ENCODE results near the gene LINC01488. TPM values are rescaled to one million over a fixed set of nuclear protein-coding genes. Genes with fewer than 3 reads are reported as not detected.

The LINC01488 gene
- total RNA-seq, 2 experiments from 2014 or later, result not detected

DNA sequence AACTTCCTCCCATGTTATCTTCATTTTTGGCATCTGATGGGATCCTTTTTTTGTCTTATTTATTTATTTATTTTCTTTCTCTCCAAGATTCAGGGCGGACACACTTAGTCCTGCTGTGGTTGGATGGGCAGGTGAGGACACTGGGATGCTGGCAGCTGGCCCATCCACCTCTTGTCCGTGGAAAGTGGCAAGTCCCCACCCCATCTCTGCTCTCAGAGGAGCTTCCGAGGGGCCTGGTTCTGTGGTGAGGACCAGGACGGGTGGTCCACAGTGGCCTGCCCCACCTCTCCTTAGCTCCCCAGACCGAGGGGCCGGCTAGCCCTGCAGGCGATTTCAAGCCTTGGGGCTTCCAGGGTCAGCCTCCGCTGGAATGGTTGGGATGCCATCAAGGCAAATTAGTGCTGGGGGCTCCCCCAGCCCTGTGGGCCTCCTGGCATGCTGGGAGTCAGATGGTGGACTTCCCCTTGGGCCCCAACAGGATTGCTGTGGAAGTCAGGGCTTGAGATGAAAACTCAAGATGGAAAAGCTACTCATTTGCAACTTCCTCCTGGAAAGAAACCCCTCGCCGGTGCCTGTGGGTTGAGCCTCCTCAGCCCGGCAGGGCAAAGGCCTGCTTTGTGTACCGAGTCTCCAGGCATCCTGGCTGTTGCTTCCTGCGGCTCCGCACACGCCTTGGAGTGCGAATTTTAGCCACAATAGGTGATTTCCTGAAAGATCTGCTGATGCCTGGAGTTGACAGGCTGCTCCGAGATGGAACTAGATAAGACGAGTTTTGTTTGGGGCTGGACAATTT, 31.2 kb upstream of the LINC01488 start:
- Mint-ChIP-seq H3K4me1 (no peaks in the 10 kb centered on the region), H3K36me3 (ENCODE audit: low read depth) (no peaks in the 10 kb centered on the region), H3K27me3 (peaks cover 9% of the 10 kb centered on the region), H3K27ac (no peak overlapping the region), H3K4me3 (no peak overlapping the region), H3K9me3 (no peaks in the 10 kb centered on the region)
- ChIA-PET CTCF (interaction anchor here (0.6 kb wide), 1 partner anchor 420 kb away, joined by 3 read pairs; no protein-coding TSS in a partner anchor), POLR2A (no interaction called here)
- no peak for DNase-seq

- no peaks in the 10 kb centered on the region for H3K4me1 Mint-ChIP-seq
- no peaks in the 10 kb centered on the region for H3K9me3 Mint-ChIP-seq
- POLR2A ChIA-PET, result no interaction called here
- H3K4me3 Mint-ChIP-seq, result no peak overlapping the region
- H3K27me3 Mint-ChIP-seq, result peaks cover 9% of the 10 kb centered on the region
- H3K36me3 Mint-ChIP-seq (ENCODE audit: low read depth), result no peaks in the 10 kb centered on the region
- no peak for DNase-seq
- CTCF ChIA-PET, result no interaction called here
- H3K27ac Mint-ChIP-seq, result no peak overlapping the region
Observed at GRCh38 chr11:69450857-69451220, 30.6 kb upstream of the LINC01488 start.

DNA sequence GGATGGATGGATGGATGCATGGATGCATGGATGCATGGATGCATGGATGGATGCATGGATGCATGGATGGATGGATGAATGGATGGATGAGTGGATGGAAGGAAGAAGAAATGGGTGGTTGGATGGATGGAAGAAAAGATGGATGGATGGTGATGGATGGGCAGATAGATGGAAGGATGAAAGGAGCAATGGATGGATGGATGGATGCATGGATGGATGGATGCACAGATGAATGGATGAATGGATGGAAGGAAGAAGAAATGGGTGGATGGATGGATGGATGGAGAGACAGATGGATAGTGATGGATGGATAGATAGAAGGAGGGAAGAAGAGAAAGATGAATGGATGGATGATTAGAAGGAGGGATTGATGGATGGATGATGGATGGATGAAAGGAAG, 30.2 kb upstream of the LINC01488 start:
- DNase-seq, result no peak
- POLR2A ChIA-PET, result no interaction called here
- no peak overlapping the region for H3K27ac Mint-ChIP-seq
- no peaks in the 10 kb centered on the region for H3K4me1 Mint-ChIP-seq
- no peak overlapping the region for H3K4me3 Mint-ChIP-seq
- H3K9me3 Mint-ChIP-seq, result peaks cover 3% of the 10 kb centered on the region
- CTCF ChIA-PET, result no interaction called here
- peaks cover 9% of the 10 kb centered on the region for H3K27me3 Mint-ChIP-seq
- no peaks in the 10 kb centered on the region for H3K36me3 Mint-ChIP-seq (ENCODE audit: low read depth)

DNA sequence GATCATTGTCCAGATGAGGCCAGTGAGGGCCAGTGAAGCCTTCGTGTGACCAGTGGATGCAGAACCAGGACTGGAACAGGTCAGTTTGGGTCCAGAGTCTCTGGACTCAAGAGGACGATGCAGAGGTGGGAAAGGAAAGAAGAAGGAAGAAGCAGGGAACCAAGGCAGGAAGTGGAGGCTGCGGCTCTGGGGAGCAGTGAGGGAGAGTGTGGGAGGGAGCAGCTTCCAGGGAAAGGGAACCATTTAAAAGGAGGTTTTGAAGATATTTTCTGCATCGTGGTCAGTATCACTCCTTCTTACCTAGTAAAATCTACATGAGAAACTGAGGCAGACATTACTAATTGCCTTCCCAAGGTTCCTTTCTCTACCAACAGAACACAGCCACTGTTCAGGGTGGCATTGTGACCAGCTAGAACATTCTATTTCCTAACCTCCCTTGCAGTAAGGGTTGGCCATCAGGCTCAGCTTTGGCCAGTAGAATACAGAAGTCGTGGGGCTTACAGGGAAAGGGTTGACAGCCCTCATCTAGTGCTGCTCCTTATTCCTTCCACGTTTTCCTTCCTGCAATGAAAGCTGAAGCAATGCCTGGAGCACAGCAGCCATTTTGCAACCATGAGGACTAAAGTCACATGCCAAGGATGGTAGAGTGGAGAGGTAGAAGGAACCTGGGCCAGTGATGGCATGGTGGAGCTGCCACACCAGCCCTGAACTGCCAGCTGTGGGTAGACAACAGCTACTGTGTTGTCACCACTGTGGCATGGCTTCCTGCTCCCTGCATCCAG, 29.1 kb upstream of the LINC01488 start:
- Mint-ChIP-seq H3K4me1 (no peaks in the 10 kb centered on the region), H3K9me3 (peaks cover 7% of the 10 kb centered on the region), H3K4me3 (no peak overlapping the region), H3K36me3 (ENCODE audit: low read depth) (no peaks in the 10 kb centered on the region), H3K27ac (no peak overlapping the region), H3K27me3 (peaks cover 10% of the 10 kb centered on the region)
- no peak for DNase-seq
- ChIA-PET POLR2A (no interaction called here), CTCF (interaction anchor here (1.2 kb wide), 1 partner anchor 14 kb away, joined by 3 read pairs; no protein-coding TSS in a partner anchor)

DNA sequence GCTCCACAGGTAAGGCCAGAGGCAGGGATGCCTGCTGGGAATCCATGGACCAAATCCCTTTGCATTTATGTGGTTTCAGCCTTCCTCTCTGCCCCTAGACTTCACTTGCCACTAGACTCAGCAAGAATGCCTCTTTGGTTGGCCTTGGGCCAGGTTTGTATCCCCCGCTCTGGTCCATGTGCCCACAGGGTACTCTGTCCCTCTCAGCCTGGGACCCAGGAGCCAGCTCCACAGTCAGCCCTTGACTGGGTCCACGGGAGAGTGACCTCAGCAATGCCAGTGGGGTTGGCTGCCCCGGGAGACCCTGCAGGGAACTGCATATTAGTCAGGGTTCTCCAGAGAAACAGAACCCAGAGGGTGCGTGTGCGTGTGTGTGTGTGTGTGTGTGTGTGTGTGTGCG, 28.3 kb upstream of the LINC01488 start:
- Mint-ChIP-seq H3K27ac (no peak overlapping the region), H3K4me3 (no peak overlapping the region), H3K27me3 (peaks cover 14% of the 10 kb centered on the region), H3K9me3 (peaks cover 11% of the 10 kb centered on the region), H3K36me3 (ENCODE audit: low read depth) (no peaks in the 10 kb centered on the region), H3K4me1 (no peaks in the 10 kb centered on the region)
- CTCF ChIA-PET, result interaction anchor here (1.2 kb wide), 1 partner anchor 13 kb away, joined by 3 read pairs; no protein-coding TSS in a partner anchor
- POLR2A ChIA-PET, result no interaction called here
- DNase-seq, result no peak

DNA sequence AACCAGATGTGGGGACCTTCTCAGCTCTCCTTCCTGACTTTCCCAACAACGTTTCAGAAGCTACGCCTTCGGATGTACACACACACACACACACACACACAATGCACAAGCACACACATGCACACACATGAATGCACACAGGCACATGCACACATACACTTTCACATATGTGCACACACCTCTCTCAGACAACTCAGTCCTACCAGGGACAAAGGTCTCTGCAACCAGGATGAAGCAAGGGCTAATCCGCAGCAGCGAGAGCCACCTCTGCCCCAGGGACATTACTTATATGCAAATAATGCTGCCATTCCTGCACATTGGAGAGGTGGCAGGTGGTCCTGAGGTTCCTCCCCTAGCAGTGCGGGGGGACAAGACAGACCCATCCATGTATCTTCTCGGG, 27.4 kb upstream of the LINC01488 start:
- Mint-ChIP-seq H3K9me3 (peaks cover 11% of the 10 kb centered on the region), H3K27me3 (peaks cover 16% of the 10 kb centered on the region), H3K4me1 (no peaks in the 10 kb centered on the region), H3K36me3 (ENCODE audit: low read depth) (no peaks in the 10 kb centered on the region), H3K4me3 (no peak overlapping the region), H3K27ac (no peak overlapping the region)
- POLR2A ChIA-PET, result no interaction called here
- CTCF ChIA-PET, result no interaction called here
- DNase-seq, result no peak

GRCh38 chr11:69455969-69456368, 25.5 kb upstream of the LINC01488 start:
- DNase-seq, result no peak
- no peaks in the 10 kb centered on the region for H3K4me1 Mint-ChIP-seq
- no peak overlapping the region for H3K27ac Mint-ChIP-seq
- H3K4me3 Mint-ChIP-seq, result no peak overlapping the region
- H3K27me3 Mint-ChIP-seq, result peaks cover 22% of the 10 kb centered on the region
- peaks cover 18% of the 10 kb centered on the region for H3K9me3 Mint-ChIP-seq
- no peaks in the 10 kb centered on the region for H3K36me3 Mint-ChIP-seq (ENCODE audit: low read depth)
- CTCF ChIA-PET, result interaction anchor here (0.8 to 1.3 kb wide), 4 partner anchors 9 to 169 kb away, joined by 3 read pairs; no protein-coding TSS in a partner anchor
- POLR2A ChIA-PET, result no interaction called here

- H3K27me3 Mint-ChIP-seq, result peaks cover 25% of the 10 kb centered on the region
- POLR2A ChIA-PET, result no interaction called here
- CTCF ChIA-PET, result interaction anchor here (1.2 to 1.3 kb wide), 2 partner anchors 8 to 77 kb away, joined by 3 read pairs; no protein-coding TSS in a partner anchor
- no peaks in the 10 kb centered on the region for H3K4me1 Mint-ChIP-seq
- no peak overlapping the region for H3K4me3 Mint-ChIP-seq
- H3K36me3 Mint-ChIP-seq (ENCODE audit: low read depth), result peaks cover 2% of the 10 kb centered on the region
- H3K27ac Mint-ChIP-seq, result no peak overlapping the region
- DNase-seq, result no peak
- H3K9me3 Mint-ChIP-seq, result peaks cover 22% of the 10 kb centered on the region
Observed at GRCh38 chr11:69456712-69457111, 24.8 kb upstream of the LINC01488 start.

DNA sequence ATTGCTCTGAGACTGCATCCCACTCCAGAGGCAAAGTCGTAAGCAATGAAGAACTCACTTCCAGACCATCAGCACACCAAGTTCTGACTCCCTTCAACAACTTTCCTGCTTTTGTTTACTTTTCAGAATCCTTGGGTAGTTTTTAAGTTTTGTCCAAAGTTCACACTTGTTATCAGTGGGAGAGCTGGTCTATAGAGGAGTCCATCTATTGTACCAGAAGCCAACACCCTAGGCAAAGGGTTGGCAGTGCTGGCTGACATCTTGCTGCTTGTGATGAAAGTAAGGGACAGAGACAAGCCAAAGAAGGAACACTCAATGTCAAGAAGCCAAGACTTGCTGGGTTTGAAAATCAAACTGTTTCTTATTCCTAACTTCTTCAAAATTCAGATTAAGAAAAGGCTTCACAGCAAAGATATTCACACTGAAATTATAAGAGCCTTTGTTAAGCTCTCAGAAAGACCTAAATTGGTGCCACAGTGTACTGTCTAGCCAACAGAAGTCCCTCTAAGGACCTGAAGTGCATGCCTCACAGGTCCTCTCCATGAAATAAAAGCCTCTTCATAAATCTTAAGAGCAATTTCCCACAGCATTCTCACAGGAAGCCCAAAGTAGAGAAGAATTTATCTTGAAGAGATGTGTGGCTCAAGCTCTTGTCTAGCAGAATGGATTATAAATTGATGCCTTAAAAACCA, 21.5 kb upstream of the LINC01488 start:
- no peak overlapping the region for H3K4me3 Mint-ChIP-seq
- peaks cover 25% of the 10 kb centered on the region for H3K27me3 Mint-ChIP-seq
- H3K27ac Mint-ChIP-seq, result no peak overlapping the region
- H3K36me3 Mint-ChIP-seq (ENCODE audit: low read depth), result peaks cover 2% of the 10 kb centered on the region
- ChIA-PET CTCF (no interaction called here), POLR2A (no interaction called here)
- no peak for DNase-seq
- H3K4me1 Mint-ChIP-seq, result no peaks in the 10 kb centered on the region
- peaks cover 22% of the 10 kb centered on the region for H3K9me3 Mint-ChIP-seq

DNA sequence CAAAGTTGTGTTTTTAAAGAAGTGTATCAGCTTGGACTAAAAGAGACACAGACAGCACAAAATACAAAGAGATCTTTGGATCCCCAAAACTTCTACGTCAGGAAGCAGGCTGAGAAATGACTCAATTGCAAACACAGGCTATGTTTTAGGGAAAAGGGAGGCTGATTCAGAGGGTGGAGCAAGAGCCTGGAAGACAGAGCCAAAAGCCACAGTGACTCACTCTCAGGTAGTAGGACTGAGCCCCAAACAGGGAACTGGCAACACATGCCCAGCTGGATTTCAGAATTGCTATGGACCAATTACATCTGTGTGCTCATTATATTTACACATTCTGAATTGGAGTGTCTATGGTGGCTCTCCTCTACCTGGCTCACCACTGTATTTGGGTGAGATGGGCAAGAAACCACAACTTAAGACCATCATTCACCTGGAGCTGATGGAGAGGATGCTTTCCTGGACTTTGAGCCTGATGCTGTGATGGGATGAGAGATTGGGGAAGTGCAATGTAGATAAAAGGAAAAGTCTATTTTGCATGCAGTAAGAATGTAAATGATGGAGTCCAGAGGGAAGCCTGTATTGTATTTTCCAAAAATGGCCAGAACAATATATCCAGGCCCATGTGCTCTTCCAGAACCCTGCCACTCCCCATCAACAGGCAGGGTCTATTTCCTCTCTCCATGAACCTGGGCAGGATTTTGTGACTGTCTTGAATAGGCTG, 20.8 kb upstream of the LINC01488 start:
- no peaks in the 10 kb centered on the region for H3K4me1 Mint-ChIP-seq
- peaks cover 2% of the 10 kb centered on the region for H3K36me3 Mint-ChIP-seq (ENCODE audit: low read depth)
- peaks cover 22% of the 10 kb centered on the region for H3K9me3 Mint-ChIP-seq
- DNase-seq, result no peak
- H3K27ac Mint-ChIP-seq, result no peak overlapping the region
- ChIA-PET POLR2A (no interaction called here), CTCF (no interaction called here)
- H3K27me3 Mint-ChIP-seq, result peaks cover 25% of the 10 kb centered on the region
- no peak overlapping the region for H3K4me3 Mint-ChIP-seq

DNA sequence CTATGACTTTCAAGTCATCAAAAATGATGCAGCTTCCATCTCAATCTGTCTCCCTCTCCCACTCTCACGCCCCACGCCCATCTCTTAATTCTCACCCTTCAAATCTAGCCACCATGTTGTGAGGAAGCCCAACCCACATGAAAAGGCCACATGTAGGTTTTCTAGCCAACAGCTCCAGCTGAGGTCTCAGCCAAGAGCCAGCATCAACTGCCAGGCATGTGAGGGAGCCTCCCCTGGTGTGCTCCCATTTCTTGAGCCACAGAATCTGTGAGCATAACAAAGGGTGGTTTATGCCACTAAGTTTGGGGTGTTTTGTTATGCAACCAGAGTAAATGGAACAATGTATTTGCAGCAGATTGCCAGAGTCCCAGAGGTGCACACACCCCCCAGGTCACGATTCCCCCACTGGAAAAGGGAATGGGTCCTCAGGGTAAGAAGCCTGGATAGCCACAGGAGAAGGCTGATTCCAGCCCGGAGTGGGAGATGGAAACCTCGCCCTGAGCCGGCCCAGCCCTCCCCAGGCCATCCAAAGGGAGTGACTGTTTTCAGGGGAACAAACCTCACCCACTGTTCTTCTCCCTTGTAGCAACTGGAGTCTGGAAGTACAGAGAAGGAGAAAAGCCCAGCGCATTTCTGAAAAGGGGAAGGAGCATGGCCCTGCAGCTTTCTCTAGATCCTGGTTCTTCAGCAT, 20.0 kb upstream of the LINC01488 start:
- CTCF ChIA-PET, result no interaction called here
- no peak overlapping the region for H3K4me3 Mint-ChIP-seq
- no peaks in the 10 kb centered on the region for H3K4me1 Mint-ChIP-seq
- POLR2A ChIA-PET, result no interaction called here
- H3K9me3 Mint-ChIP-seq, result peaks cover 19% of the 10 kb centered on the region
- no peak for DNase-seq
- H3K27ac Mint-ChIP-seq, result no peak overlapping the region
- H3K36me3 Mint-ChIP-seq (ENCODE audit: low read depth), result peaks cover 2% of the 10 kb centered on the region
- H3K27me3 Mint-ChIP-seq, result peaks cover 25% of the 10 kb centered on the region

All from activated CD4-positive, alpha-beta T cell treated with anti-CD3 and anti-CD28 coated beads, Interleukin-2, amount 10 ng/mL, durations not matched to agents 7 days and 5 days (primary cell).